ENCODE measurements around the gene FHL2. TPM values are rescaled to one million over a fixed set of nuclear protein-coding genes. Genes with fewer than 3 reads are reported as not detected.

The FHL2 gene
- total and polyA plus RNA-seq, 2 of the 13 experiments (the other 11 are each of a cell fraction or from before 2014, with no cell fraction given): 1.9 to 74.8 TPM

DNA sequence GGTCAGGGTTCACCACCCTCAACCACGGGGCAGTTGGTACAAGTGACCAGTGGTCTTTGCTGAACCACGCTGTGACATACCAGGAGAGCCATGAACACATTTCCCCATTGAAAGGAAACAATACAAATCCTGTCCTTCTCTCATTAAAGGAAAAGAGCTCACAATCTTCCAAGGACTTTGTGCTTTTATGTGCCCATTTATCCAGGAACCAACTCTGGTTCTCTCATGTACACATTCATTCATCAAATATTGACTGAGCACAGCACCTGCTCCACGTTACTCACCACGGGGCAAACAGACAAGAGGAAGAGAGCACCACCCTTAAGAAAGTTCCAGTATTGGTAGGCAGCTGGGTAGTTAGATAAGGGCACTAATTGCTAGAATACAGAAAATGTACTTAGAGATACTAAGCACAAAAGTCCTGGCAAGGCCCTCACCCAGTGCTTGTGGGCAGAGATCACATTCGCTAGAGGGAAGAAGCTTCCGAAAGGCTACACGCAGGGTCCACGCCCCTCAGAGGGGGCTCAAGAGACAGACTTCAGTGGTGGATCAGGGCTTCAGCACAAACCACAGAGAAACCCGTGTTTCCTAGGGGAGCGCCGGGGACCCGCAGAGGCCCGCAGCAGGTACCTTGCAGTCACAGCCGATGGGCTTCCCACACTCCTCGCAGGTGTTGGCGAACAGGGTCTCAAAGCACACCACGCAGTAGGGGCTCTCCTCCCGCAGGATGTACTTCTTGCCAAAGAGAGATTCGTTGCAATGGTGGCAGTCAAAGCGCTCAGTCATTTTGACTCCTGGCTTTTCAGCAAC lies 12.9 kb downstream of the FHL2 start (continued):
- TF ChIP-seq, protein P1, sequence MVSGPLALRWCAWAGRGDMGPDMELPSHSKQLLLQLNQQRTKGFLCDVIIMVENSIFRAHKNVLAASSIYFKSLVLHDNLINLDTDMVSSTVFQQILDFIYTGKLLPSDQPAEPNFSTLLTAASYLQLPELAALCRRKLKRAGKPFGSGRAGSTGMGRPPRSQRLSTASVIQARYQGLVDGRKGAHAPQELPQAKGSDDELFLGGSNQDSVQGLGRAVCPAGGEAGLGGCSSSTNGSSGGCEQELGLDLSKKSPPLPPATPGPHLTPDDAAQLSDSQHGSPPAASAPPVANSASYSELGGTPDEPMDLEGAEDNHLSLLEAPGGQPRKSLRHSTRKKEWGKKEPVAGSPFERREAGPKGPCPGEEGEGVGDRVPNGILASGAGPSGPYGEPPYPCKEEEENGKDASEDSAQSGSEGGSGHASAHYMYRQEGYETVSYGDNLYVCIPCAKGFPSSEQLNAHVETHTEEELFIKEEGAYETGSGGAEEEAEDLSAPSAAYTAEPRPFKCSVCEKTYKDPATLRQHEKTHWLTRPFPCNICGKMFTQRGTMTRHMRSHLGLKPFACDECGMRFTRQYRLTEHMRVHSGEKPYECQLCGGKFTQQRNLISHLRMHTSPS (CRISPR knock-in tag; IDR thresholded peaks at IDR 0.05; ENCODE audit: low read depth): no peak
- TF ChIP-seq, protein P2, sequence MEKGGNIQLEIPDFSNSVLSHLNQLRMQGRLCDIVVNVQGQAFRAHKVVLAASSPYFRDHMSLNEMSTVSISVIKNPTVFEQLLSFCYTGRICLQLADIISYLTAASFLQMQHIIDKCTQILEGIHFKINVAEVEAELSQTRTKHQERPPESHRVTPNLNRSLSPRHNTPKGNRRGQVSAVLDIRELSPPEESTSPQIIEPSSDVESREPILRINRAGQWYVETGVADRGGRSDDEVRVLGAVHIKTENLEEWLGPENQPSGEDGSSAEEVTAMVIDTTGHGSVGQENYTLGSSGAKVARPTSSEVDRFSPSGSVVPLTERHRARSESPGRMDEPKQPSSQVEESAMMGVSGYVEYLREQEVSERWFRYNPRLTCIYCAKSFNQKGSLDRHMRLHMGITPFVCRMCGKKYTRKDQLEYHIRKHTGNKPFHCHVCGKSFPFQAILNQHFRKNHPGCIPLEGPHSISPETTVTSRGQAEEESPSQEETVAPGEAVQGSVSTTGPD (CRISPR knock-in tag; IDR thresholded peaks at IDR 0.05): no peak
- TF ChIP-seq HMGA1 (CRISPR knock-in tag; conservative IDR thresholded peaks at IDR 0.05) (no peak), ELF4 (CRISPR knock-in tag; IDR thresholded peaks at IDR 0.05; ENCODE audit: borderline replicate concordance) (no peak), SMAD3 (CRISPR knock-in tag; IDR thresholded peaks at IDR 0.05) (no peak), MIER3 (CRISPR knock-in tag; IDR thresholded peaks at IDR 0.05; ENCODE audit: borderline replicate concordance) (no peak), MBD4 (IDR thresholded peaks at IDR 0.05; ENCODE audit: borderline replicate concordance, low read length) (no peak)
- TF ChIP-seq, protein P3, sequence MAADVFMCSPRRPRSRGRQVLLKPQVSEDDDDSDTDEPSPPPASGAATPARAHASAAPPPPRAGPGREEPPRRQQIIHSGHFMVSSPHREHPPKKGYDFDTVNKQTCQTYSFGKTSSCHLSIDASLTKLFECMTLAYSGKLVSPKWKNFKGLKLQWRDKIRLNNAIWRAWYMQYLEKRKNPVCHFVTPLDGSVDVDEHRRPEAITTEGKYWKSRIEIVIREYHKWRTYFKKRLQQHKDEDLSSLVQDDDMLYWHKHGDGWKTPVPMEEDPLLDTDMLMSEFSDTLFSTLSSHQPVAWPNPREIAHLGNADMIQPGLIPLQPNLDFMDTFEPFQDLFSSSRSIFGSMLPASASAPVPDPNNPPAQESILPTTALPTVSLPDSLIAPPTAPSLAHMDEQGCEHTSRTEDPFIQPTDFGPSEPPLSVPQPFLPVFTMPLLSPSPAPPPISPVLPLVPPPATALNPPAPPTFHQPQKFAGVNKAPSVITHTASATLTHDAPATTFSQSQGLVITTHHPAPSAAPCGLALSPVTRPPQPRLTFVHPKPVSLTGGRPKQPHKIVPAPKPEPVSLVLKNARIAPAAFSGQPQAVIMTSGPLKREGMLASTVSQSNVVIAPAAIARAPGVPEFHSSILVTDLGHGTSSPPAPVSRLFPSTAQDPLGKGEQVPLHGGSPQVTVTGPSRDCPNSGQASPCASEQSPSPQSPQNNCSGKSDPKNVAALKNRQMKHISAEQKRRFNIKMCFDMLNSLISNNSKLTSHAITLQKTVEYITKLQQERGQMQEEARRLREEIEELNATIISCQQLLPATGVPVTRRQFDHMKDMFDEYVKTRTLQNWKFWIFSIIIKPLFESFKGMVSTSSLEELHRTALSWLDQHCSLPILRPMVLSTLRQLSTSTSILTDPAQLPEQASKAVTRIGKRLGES (CRISPR knock-in tag; IDR thresholded peaks at IDR 0.05; ENCODE audit: borderline replicate concordance): no peak

Measured in HepG2 (cell line).